CD4-positive, alpha-beta T cell treated with Interleukin-6 at 100 ng/mL for 8 hours (primary cell): Measurements from ENCODE around the gene ALS2.
"Not testable (repeated sequence)": the region's sequence is repeated elsewhere in the genome, so short reads cannot be mapped to it uniquely, and the experiment has no call there.

Experiments
- DNase-seq: peaks from one replicate; pipeline ENCODE4 v3.0.0-alpha.2; 2020; ENCODE audit warnings: mixed read lengths, low spot score

The ALS2 gene

DNA sequence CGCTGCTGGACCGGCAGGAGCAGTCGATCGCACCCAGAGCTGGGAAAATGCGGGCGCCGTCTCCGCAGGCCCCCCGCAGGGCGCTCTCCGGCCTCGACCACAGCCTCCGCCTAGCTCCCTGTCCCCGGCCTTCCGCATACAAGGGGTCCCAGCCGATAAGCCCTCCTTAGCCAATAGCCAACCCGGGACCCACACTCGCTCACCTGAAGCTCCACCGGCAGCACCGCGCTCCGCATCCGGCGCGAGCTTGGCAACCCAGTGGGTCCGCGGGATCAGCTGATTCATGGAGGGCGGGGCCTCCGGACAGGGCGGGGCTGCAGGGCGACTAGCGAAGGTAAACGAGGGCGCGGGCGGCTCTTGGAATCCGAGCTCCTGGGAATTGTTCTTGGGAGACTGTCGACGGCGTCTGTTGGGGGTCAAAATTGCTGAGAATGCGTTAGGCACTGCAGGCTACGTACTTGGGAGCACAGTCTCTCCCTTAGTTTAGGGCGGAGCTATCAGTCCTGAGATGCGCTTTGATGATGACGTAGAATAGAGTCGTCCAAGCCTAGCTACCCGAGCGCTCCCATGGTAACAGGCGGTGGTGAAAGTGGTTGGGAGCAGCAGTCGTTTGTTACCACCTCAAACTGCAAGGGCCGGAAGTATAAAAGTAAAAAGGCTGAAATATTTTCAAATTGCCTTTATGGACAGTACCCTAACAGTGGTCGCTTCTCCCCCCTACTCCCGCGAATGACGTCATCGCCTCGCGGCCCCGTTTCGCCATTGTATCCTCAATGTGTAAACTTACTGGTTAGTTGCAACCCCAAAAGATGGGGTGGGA, at the start of gene ALS2:
Gene ALS2, minus strand, starts transcription at position 260 of the 820 bp plus-strand sequence. CDS start 12,048 bp downstream, outside the sequence.
- peak; percentile 91 for DNase-seq

DNA sequence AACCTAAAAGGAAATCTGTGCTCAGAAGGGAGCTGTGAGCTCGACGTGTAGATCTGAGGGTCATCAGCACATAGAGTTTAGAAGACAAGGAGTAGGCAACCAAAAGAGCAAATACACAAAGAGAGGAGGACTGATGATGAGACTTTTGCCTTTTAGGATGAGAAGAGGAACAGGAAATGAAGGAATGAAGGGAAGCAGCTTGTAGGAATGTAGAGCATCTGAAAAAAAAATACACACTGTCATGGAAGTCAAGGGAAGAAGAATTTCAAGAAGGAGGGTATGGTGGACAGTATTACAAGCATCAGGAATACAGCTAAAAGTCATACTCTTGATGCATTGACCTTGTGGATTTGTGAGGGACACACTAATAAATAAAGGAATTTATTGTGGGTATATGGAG, 47.5 kb upstream of the ALS2 start:
- no peak for DNase-seq

DNA sequence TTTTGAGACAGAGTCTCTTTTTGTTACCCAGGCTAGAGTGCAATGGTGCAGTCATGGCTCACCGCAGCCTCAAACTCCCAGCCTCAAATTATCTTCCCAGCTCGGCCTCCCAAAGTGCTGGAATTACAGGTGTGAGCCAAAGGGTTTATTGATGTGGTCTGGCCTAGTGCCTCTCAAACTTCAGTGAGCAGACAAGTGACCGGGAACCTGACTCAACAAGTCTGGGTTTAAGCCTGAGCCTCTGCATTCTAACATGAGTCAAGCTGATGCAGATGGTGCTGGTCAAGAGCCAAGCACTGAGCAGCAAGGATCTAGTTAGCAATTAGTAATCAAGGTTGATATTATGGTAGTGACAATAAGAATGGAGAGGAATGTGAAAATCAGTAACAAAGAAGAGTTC, 46.9 kb upstream of the ALS2 start:
- DNase-seq: no peak

DNA sequence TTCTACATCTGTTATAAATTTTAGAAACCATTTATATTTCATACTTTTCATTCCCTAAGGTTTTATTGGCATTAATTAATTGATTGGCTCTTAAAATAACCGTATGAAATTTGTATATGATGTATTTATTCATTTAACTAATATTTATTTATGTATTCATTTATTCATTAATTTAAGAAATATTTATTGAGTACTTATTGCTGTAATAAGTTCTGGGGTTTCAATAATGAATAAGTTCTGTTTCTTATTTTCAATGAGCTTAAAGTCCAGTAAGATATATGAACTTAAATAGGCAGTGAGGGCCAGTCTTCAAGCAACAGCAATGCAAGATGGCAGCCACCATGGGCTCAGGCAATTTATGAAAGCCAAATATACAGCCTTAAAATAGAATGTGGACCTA, 43.5 kb upstream of the ALS2 start:
- no peak for DNase-seq

DNA sequence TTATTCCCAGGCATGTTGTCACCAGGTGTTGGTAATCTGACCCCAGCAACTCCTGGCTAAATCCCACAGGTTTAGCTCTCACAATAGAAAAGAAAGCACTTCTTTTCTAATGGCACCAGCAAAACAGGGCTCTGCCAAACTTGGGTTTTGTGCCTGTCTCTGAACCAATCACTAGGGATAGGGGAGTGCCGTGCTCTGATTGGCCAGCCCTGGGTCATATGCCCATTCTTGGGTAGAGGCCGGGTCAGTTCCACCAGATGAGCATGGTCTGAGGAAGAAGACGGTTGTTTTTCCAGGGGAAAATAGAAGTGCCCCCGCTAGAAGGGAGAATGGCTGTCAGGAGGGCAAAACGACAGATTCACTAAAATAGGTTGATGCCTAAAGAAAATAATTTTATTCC, 40.3 kb upstream of the ALS2 start:
- DNase-seq: no peak

DNA sequence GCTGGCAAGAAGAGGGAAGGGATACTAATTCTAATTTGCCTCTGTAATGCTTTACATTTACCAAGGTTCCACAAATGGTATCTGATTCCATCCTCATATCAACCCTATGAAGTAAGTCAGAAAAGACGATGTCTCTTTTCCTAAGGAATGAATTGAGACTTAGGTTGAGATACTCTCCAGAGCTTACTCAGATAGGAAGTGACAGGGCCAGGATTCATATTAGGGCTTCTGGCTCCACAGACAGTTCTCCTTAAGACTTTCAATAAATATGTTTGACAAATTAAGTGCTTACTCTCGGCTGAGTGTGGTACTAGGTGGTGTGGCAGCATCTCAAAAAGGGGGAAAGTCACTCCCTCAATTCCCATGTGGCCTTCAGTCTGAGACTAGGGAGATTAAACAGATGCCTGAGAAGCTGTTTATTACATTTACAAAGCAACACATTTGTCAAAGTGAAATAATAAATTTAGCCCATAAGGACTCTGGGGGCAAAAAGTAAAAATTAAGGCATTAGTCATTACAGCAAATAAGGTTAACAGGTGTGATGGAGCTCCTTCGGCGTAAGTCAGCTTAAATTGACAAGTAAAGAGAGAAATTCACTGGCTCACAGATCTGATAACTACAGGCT, 39.8 kb upstream of the ALS2 start:
- no peak for DNase-seq

DNA sequence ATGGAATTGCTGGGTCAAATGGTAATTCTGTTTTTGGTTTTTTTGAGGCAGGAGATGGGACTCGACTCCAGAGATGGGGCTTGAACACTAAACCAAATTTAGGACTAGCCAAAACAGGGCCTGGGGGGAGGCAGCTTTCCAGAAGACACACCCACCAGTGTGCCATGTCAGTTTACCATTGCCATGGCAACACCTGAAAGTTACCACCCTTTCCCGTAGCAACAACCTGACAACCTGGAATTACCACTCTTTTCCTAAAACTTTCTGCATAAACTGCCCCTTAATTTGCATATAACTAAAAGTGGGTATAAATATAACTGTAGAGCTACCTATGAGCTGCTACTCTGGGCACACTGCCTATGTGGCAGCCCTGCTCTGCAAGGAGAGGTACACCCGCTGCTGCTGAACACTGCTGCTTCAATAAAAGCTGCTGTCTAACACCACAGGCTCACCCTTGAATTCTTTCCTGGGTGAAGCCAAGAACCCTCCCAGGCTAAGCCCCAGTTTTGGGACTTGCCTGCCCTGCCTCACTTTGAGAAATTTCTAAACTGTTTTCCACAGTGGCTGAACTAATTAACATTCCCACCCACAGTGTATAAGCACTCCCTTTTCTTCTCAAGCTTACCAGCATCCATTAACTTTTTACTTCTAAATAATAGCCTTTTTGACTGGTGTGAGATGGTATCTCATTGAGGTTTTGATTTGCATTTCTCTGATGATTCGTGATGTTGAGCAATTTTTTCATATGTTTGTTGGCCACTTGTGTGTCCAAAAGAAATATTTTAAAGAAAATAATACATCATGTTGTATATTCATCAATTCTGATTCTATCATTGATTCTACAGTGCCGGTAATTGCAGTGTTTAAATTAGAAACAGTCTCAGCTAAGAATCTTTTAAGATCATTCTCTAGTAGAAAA, 36.2 kb upstream of the ALS2 start:
- DNase-seq: no peak

DNA sequence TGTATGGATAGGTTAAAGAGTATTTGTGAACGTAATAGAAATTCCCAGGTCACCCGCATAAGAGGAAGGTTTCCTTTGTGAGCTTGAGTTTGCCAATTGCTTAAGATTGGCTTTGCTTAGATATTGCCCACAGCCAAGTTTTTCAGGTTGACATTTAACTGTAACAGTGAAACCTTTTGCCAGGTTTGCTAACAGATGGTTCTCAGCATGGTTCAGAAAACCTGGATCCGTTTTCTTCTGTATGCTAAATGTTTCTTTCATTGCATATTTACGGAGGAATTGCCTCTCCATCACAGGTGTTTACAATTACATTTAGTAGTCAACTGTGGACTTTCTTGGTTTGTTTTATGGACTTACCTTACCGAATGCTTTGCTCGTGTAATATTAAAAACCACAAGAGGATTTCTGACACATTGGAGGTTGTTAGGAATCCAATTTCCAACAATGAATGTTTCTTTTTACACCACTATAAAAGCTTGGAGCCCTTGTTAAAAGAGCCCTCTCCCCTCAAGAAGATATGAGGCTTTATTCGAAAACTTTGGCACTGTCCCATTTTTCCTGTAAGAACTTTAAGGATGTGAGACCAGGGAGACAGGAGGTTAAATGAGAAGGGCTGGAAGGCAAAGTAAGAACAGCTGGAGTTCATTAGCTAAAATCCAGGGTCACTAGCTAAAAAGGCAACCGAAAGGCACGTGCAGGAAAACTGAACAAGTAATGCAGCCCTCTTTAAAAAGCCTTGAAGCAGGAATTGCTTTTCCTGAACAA, 33.4 kb upstream of the ALS2 start:
- no peak for DNase-seq

DNA sequence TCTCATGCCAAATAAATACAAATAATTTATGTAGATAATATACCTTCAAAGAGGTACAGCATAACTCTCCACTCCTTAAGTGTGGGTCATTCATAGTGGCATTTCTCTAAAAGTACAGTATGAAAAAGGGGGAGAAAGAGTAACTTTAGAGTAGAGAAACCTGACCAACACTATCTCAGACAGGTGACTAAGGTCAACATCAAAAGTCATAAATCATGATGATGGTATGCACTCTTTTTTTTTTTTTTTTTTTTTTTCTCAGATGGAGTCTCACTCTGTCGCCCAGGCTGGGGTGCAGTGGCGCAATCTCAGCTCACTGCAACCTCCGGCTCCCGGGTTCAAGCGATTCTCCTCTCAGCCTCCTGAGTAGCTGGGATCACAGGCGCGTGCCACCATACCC, 29.9 kb upstream of the ALS2 start:
- DNase-seq: not testable (repeated sequence)

DNA sequence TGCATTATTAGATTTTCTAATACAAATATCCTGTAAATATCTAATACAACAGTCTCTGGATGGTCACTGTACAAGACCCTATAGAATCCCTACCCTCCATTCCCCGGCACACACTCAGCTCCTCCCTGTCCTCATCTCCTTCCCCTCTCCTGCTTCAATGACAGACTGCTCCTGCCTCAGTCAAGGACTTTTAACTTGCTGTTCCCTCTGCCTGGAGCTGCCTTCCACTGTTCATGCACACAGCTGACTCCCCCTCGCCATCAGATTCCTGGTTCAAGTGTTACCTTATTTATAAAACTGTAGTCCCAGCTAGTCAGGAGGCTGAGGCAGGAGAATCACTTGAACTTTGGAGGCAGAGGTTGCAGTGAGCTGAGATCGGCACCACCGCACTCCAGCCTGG, 28.9 kb upstream of the ALS2 start:
- no peak for DNase-seq

DNA sequence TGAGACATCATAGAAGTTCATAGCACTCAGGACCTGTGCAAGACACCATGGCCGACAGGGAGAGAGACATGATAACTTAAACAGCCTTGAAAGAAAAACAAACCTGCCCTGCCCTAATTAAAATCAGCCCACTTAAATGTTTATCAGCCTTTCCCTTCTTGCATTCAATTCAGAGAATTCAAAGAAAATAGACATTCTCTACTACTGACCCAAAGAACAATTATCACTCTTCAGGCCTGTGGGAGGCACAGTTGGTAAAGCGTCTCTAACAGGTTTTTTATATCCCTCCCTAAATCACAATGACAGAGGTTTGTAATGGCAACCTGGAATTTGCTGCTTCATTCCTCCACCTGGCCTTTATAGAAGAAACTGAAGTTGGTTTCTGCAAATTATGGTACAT, 27.3 kb upstream of the ALS2 start:
- no peak for DNase-seq

DNA sequence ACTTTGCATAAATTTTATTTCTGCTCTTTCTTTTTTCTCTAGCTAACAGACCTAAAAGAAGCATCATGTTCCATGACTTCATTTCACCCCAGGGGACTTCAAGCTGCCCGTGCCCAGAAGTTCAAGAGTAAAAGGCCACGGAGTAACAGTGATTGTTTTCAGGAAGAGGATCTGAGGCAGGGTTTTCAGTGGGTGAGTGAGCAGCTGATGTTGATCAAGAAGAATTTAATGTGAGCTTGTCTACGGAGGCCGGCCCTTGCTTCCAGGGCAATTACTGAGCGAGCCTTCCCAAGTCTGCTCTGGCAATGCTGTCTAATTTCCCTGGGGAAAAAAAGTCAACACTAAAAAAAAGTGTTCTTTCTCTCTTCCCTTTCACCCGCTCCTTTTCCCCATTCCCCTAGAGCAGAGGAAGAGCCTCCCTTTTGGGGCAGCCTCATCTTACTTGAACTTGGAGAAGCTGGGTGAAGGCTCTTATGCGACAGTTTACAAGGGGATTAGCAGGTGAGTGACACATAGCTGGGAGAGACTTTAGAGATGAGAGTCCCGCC, 26.8 kb upstream of the ALS2 start:
- DNase-seq: no peak

DNA sequence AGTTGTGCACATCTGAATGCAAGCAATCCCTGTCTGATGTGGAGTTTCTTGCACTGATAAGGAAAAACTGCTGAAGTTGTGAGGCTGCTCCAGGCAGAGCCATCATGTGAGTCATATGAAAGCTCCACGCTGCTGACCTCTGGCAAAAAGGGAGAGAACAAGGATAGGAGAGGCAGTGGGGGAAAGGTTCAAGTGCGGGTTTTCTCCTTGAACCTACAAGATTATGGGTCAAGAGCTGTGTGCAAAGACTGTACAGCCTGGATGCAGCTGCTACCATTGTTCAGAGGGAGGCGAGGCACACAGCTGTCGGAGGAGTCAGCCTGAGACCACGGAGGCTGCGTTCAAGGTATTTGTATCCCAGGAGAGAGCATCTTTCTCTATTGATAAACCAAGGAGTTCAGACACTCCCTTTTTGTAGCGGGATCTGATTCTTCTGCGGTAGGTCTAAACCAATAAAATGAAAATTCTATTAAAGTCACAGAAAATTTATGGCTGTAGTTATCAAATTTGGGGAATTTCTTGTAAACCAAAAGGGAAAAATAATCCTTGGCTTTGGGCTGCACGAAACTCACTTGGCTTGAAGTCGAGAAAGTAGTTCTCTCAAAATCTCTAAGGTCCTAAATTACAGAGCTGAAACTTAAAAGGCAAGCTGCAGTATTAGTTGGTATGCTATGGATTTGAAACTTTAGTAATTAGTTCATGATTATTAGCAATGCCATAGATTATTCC, 25.9 kb upstream of the ALS2 start, which contains the start of gene CDK15:
Gene CDK15, plus strand, starts transcription at position 96 of the 729 bp plus-strand sequence. Its CDS starts 128 bp downstream, at position 224.
- no peak for DNase-seq

DNA sequence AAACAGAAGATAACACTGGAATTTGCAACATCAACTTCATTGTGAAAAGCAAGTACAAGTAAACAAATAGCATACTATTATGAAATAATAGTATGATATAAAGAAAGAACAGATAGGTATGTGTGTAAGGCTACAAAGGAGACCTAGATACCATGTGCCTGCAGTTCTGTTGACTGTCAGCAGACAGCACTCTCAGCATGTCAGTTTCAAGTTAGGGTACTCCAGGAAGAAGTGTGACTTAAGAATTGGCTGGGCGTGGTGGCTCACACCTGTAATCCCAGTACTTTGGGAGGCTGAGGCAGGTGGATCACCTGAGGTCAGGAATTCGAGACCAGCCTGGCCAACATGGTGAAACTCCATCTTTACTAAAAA, 18.2 kb upstream of the ALS2 start:
- DNase-seq: not testable (repeated sequence)

DNA sequence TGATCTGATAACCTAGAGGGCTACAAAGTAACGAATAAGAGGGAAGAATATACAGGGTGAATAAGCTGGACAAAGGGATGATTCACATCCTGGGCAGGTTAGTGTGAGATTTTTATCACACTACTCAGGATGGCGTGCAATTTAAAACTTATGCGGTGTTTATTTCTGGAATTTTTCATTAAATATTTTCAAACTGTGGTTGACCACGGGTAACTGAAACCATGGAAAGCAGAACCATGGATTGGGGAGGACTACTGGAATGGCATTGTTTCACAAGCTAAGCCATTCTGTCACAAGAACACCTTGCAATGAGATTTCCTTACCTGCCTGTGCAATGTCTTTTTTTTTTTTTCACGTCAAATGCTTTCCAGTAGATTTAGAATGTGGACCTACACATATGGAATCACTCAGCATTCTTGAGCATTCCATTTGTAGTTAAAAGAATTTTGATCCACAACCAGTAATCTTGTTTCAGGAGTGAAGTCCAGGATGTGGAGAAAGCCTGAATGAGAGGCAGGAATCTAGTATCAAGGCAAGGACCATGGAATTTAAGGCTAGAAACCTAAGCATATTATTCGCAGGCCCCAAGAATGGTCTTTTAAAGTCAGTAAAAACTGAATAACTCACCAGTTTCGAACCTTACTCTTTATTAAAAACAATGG, 17.6 kb upstream of the ALS2 start:
- no peak for DNase-seq

DNA sequence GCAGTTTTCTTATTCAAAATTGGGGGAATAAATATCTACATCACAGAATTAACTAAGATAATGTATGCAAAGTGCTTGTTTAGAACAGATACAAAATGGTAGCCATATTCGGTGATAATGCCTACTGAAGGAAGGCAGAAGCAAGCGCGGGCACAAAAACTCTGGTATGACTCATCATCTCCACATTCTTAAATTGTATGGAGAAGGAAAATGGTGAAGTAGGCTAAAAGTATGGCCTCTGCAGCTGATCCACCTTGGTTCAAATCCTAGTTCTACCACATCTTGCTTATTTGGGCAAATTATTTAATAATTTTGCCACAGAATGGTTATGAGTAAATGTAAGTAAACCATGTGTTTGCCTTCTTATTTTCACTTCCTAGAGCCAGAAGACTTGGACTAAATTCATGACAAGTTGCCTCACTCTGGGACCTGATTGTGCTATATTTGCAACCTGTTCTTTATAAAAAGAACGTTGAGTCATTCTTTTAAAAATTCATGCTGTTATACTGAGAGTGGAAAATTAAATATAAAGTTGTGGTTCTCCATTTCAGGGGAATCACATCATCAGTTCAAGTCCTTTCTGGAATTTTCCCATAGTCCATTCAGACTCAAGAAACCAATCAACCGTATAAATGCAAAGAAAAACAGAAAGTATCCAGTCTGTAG, 16.6 kb upstream of the ALS2 start:
- no peak for DNase-seq

DNA sequence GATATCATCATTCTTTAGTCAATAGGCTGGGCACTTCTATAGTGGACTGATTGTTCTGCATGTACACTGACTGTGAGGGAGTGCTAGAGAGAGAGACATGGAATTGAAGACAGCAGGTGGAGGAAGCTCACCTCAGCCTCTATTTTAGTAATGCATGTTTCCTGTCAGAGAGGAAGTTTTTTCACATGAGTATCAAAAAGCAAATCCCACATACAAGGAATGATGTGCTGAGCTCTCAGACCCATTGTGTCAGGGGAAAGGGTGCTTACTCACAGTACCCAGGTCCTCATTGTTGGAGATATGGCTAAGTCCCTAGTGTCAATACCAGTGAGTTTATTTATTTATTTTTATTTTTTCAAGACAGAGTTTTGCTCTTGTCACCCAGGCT, 15.7 kb upstream of the ALS2 start:
- no peak for DNase-seq

DNA sequence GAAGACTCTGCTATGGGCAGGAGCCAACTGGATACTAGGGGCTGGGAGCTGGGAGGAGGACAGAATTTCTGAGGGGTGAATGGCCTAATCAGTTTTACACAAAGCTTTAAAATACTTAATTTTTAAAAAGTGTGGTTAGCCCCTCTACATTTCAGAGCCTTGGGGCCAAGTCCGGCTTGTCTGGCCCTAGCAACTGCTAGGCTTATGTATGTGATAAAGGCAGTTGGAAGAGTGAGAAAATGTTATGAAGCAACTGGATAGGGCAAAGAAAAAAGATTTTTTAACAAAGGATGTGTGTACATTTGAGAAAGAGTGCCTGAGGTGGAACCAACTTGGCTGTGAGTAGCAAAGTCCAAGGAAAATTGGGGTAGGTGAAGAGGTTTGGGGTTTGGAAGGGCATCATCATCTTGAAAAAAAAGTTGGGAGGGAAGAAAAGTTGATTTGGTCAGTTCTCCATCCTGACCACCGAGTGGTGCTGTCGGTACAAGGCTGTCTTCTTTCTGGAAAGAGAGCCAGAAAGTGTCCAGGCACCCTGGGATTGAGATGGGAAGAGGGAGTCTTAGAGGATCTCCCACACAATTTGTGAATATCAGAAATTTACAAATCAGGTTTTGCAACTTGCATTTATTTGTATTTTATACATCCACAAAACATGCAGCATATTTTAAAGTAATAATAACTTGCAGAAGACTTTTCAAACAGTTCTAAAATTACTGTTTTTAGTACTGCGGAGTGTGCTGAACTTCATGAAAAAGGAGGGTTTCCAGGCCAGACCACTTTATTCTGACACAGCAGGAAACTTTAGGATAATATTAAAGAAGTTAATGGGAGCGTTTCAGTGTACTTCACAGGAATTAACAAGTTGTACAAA, 15.1 kb upstream of the ALS2 start:
- DNase-seq: no peak

DNA sequence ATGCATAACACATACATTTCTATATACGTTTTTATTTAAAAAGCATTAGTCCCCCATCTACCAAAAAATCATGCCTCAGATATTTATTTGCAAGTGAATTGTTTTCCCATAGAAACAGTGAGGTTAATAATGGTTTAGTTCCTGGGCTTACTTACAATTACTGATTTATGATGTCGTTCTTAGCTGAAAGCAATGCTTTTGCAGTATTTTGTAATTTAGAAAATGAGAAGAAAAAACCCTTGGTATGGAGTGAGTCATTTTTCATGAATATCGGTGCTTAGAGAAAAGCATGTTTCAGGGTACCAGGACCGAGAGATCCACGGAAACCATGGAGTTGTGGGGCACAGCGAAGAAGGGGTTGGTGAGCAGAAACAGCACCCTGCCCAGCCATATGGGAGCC, 13.6 kb upstream of the ALS2 start:
- DNase-seq: no peak
